ENCODE results near the gene TMEM125.

Gene TMEM125

DNA sequence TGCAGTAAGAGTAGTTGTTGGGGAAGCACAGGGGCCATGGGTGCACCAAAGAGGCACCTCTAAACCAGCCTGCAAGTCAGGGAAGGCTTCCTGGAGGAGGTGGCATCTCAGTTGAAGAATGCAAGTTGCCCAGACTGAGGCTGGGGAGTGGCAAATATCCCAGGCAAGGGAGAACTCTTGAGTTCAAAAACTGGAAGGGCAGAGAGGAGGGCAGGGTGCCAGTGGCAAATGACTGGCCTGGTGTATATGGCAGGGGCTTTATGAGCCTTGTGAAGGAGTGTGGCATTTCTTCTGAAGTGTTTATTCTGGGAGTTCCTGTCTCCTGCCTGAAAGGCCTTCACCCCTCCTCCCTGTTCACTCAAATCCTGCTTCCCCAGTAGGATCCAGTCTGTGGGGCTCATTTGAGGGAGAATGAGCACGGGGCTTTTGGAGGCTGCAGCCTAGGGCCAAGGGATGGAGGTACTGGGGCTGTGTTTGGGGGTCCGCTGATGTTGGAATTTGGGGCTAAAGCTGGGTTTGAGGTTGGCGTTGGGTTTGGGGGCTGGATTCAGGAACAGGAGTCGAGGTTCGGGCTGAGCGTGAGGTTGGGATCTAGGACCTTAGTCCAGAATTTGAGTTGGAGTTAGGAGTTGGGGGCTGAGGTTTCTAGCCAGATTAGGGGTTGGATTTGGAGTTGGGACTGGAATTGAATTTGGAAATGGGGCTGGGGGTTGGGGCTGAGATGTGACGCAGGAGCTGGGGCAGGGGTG is at the start of gene TMEM125:
TSS of gene TMEM125 (plus strand) at position 357 of the 749 bp plus-strand sequence. CDS start 2,740 bp downstream, outside the sequence.
- no peak for DNase-seq

DNA sequence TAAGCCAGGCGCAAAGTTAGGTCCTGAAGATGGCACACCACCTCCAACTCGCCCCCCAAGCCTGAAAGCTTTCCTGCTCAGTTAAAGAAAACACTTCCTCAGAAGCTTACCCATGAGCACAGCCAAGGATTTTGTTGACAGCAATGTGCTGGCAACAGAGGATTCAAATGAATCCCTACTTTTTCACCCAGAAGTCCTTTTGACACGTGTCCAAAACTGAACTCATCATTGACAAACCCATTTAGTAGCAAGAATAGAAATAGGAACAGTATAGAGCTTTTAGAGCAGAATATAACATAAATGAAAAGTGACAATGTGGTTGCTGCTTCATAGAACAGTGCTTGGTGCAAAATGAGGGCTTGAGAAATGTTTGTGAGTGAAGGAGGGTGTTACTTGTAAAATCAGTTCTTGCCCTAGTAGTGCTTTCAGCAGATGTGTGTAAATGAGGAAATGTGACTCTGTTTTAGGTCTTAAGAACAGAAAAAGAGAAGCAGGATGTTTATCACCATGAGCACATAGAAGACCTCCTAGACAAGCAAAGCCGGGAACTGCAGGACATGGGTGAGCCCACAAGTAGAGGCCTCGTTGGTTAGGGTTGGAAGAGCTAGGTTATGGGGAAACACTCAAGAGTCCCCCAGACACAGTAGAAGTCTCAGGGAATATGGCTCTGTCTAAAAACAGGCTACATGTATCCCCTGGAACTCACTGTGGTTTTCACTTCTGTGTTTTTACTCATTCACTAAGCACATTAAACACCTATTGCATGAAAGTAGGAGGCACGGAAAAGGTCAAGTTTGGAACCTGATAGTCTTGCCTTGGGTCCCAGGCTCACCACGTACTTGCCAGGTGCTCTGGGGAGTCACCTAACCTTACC is 48.6 kb upstream of the TMEM125 start:
- no peak for DNase-seq

DNA sequence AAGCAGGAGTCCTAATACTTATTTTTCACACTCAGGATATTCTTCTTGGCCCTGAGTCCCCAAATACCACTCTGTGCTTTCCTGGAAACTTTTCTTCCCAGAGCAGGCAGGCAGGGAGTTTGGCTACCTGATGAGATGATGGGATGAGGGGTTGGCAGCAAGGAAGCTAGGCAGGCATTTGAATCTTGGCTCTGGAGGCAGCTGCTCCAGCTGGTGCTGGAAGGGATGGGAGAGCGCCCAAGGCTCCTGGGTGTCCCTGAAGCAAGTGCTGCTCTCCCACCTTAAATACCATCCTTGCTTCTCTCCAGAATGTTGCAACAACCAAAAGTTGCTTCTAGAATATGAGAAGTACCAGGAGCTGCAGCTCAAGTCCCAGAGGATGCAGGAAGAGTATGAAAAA is 48.0 kb upstream of the TMEM125 start:
- DNase-seq: no peak

DNA sequence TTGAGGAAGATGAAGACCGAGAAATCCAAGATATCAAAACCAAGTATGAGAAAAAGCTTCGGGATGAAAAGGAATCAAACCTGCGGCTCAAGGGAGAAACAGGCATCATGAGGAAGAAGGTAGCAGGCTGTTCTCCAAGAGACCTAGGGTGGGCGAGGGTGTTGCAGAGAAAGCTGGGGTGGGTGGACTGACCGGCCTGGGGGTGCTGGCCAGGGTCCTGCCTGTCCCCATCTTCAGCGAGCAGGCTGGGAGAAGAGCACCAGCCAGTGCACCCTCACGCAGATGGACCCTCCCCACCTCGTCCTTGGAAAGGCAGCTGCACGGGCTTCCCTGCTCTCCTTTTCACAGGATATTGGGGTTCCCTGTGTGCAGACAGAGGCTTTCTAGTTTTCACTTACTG is 46.9 kb upstream of the TMEM125 start:
- no peak for DNase-seq

DNA sequence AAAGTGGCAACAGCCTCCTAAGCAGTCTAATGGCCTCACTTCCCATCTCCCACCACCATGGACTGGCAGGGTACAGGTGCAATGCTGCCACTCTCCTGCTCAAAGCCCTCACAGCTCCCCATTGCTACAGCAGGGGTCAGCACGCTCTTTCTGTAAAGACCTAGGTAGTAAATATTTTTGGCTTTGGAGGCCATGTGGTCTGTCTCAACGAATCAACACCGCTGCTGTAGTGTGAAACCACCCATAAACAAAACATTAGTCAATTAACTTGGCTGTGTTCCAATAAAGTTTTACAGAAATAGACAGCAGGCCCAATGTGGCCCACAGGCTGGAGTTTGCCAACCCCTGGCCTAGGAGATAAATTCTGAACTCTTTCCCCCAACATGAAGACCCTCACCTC is 44.6 kb upstream of the TMEM125 start:
- DNase-seq: no peak

DNA sequence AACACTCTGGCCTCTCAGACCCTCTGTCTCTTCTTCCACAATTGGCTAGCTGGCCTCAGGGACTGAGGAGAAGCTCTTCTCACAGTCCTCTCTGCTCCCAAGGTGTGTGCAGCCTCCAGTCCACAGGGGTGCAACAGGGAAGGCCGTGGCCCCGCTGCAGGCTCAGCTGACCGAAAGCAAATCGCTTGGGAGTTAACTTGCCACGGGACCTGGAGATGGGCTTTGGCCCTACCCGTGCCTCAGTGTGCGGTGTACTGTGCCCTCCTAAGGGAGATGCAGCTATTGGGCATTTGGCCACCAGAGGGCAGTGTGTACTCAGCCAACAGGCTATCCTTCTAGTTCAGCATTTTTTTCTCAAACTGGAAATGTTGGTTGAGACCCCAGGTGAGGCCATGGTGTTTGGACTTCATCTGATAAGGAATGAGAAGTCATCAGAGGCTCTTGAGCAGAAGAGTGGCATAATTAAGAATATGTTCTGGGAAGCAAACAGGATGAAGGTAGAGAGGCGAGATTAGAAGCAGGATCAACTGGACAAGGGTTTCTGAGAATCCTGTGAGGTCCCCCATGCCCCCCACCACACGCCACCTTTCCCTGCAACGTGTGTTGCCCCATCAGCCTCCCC is 42.5 kb upstream of the TMEM125 start:
- peak; percentile 91 to 92 for DNase-seq

DNA sequence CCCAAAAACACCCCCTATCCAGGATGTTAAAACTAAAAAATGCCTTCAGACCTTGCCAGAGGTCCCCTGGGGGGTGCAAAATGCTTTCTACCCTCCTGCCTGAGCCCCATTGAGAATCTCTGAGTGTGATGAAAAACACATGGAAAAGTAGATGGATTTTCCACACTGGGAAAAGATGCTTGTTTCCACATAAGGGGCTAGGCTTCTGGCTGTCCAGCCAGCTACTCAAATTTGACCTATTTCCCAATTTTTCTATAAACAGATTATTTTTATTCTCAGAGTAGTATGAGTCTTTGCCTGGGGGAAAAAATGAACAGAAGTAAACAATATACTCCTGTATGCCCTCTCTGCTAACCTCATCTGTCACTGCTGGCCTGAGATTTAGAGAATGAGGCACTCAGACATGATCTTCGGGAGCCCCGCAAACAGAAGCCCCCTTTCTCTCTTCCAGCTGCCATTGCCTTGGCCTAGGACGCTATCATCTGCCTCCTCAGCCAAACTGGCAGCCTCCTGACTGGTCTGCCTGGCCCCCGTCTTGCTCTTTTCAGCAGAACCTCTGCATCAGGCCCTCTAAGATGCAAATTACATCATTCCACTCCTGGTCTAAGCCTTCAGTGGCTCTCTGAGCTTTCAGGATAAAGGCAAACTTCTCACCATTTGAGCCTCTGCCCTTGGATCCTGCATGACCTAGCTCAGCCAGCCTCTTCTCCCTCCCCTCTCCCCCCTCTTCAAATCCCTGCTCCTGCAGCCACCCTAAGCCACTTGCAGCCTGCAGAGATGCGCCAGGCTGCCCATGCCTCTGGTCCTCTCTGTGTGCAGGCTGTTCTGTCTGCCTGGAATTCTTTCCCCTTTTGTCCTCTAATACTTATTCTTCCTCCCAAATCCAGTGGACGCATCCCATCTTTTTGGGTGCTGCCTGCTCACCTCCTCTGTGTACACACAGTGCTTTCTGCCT is 39.7 kb upstream of the TMEM125 start:
- no peak for DNase-seq

DNA sequence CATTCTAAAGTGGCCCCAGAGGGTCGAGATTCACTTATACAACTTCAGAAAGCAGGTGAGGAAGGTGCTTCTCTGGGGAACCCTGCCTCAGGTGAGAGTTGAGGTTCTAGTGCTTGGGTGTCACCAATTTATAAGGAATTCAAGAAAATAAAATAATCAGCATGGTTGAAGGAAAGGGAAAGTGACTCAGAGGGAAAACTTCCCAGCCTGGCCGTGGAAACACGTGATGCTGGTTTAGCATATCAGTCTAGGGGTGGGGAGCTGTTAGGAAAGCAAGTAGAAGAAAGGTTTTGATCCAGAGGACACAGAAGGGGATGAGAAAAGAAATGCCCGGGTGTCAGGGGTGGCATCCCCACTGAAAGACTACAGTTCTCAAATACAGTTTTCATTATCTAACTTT is 37.7 kb upstream of the TMEM125 start:
- DNase-seq: no peak

DNA sequence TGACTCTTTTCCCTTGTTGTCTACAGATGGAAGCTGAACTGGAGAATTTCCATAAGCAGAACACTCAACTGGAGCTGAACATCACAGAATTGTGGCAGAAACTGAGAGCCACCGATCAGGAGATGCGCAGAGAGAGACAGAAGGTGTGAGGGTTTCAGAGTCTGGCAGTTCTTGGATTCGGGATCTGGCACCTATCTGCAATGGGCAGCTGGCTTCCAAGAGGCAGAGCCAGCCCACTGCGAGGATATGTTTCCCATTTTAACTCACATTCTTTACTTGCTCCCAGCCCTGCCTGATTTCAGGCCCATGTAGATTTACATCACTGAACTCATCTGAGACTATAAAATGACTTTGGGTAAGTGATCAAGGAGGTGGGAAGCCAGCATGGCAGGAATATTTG is 37.3 kb upstream of the TMEM125 start:
- DNase-seq: no peak

DNA sequence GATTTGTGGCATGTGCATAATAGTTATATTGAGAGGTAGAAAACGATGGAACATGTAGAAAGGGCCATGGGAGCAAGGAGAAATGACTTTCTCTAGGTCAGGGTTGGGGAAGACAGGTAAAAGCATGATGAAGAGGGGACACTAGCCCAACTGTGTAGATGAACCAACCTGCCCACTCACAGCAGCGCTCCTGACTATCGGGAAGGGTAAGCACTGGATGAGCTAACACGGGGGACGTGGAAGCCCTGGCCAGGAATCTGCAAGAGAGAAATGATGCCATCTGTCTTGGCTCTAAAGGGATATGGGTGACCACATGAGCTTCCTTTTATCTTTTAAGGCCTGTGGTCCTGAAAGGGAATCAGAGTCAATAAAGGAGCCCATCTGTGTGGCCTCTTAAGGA is 36.2 kb upstream of the TMEM125 start:
- no peak for DNase-seq

DNA sequence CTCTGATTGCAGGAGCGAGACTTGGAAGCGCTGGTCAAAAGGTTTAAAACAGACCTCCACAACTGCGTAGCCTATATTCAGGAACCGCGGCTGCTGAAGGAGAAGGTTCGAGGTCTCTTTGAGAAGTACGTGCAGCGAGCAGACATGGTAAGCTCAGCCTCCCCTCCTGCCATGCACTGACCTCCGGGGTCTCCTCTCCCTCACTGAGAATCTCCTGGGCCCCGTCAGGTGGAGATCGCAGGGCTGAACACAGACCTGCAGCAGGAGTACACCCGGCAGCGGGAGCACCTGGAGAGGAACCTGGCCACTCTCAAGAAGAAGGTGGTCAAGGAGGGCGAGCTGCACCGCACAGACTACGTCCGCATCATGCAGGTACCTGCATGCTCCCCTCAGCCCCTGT is 35.5 kb upstream of the TMEM125 start:
- no peak for DNase-seq

DNA sequence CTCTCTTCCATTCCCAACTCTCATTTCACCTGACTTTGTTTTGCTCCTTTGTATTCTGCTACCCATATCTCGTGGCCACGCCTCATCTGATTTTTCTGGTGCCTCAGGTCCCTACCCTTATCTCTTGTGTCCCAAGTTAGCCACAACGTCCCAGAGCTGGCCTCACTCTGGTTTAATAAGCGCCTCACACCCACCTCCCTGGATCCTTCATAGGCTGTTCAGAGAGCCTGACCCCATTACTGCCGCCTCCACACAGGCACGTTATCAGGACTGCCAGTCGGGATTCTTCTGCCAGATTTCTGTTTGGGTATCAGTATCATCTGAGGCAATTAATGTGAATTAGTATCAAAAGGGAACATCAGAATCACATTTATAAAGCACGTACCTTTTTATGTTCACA is 34.7 kb upstream of the TMEM125 start:
- no peak for DNase-seq

DNA sequence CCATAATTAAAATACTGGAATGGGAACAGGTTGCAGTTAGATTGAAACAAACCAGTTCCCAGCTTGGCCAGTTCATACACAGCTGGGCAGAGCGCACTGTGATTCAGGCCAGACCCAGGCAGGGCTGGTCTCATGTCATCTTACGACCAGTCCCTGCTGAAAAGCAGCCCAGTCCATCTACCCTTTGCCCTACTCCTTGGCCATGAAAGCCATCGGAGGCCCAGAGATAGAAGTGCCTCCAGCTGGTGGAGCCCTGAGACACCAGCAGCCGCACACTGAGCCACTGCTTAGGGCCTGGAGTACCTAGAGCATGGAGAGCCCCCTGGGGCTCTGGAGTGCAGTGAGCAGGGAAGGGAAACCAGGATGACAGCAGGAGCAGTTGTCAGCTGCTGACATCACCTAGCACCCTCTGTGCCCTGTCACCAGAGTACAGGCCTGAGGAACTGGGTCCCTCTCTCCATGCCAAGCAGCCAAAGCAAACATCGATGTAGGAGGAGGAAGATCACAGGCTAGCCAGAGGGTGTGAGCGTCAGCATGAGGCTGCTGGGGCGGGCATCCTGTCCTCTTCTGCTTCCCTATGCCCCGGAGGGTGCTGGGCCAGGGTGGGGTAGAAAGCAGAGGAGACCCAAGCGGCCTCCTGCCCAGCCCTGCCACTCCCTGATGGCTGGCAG is 34.2 kb upstream of the TMEM125 start:
- no peak for DNase-seq

DNA sequence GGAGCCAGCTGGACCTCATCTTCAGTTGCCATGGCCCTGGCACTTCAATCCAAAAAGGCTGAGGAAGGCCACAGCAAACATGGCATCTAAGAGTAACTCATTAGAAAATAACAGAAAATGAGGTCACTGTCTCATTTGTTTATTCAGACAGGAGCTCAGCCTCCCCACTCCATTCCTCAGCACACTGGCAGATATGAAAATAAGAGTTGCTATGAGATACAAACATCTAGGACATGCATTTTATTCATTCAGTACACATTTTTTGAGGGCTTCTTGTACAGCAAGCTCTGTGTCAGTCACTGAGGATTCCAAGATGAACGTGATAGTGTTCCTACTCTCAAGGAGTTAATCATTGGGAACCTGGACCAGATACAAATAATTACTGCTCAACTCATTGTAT is 32.7 kb upstream of the TMEM125 start:
- no peak for DNase-seq

DNA sequence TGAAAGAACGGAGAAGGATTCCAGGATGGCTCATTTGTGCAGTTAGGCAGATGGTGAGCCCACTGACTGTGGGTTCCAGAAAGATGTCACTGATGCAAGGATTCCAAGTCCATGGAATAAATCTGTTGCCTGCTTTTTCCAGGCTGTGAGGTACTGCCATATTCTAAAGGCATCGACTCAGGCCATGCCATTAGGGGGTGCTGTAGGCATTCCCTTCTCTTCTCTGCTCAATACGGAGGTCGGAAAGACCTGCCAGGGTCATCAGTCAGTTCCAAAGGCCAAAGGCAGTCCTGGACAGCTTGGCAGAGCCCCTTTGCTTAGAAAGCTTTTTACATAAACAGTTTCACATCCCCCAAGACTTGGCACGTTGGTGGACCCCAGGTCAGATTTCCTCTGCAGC is 31.7 kb upstream of the TMEM125 start:
- DNase-seq: peak; percentile 36 to 53

DNA sequence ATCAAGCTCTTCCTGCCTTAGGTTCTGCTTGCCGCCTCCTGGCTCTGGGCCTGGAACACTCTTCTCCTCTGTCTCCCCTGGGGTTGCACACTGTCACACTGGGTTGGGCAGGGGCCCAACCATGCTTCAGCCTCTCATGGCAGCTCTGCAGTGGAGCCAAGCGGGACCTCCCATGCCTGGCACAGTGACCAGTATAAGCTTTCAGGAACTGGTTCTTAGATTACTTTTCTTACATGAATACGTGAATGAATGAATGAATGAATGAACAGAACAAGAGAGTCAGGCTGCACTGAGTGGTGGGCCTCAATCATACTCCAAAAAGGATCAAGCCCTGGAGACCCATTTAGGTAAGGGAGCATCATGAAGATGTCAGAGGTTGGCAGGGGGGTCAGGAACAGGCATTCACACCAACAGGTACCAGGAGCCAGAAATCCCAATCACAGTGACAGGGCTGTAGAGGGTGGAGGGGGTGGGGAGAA is 30.8 kb upstream of the TMEM125 start:
- no peak for DNase-seq

DNA sequence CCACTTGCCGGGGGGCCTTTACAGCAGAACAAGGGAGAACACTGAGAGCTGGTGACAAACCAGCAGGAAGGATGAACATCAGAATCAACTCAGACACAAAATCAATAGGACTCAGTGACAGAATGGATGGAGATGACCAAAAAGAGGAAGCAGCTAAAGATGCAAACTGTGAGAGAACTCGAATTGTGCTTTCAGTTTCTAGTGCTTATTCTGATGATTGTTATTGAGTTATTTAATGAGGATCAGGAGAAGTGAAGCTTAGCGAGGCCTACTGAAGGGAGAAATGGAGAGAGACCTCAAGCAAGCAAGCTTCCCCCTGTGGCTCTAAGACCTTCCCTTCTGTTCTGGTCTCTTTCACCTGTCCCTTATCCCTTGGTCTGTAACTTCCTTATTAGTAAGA is 30.3 kb upstream of the TMEM125 start:
- DNase-seq: no peak

DNA sequence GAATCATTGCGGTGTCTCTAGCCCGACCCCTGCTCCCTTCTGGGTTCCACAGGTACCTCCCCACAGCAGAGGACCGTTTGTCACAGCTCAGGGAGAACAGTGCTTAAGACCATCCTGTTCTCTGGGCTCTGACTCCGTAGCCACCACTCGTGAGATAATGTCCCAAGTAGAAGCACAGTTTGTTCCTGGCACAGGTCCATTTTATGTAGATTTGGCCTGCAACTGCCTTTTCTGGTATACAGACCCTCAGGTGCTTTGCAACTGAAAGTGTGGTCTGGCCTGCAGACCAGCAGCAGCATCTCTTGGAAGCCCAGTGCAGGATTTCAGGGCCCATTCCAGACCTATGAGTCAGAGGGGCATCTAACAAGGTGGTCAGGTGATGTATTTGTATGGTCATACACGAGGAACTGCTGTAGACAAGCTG is 28.4 kb upstream of the TMEM125 start:
- DNase-seq: no peak

DNA sequence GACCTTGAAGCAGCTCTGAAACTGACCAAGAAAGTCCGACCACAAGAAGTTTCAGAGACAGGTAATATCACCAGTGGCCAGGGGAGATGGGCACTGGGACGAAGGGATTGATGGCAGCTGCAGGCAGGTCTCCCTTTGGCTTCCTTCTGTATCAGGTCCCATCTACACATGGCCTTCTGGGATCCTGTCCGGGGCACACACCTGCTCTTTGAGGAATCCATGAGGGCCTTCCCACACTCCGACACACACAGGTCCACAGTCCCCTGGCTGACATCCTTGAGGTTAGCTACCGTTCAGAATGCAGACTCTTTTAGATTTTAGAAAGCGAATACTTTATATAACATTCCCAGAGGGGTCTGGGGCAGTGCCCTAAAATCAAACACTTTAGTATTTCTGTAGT is 26.5 kb upstream of the TMEM125 start:
- no peak for DNase-seq

DNA sequence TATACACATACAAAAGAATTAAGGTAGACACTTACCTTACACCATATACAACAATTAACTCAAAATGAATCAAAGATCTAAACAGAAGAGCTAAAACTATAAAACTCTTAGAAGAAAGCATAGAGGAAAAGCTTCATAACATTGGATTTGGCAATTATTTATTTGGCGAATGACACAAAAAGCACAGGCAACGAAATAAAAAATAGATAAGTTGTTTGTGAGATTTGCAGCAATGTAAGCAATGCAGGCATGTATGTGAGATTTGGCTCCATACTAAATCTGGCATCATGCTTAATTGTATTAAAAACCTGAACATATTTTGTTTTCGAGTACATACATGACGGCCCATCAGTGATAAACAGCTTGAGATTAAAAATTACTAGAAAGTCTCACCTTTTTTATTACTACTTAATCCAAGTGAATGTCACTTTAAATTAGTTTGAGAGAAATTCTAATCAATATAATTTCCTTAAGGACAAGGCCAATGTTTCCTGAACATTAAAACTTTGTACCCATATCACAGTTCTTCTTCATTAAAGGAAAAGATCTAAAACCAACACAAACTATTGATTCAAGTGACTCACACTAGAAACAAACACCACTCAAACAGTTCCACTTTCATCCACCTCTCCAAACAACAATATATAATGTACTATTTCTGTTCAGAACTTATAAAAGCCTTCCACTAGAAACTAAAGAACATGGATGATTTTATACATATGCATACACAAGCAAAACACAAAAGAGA is 23.1 kb upstream of the TMEM125 start:
- no peak for DNase-seq
